Jurkat, Clone E6-1 (cell line): Measurements from ENCODE around the gene CALN1.
A peak's percentile ranks its signal among the peaks of the same experiment; 100 is the strongest.
"Not testable (repeated sequence)": the region's sequence is repeated elsewhere in the genome, so short reads cannot be mapped to it uniquely, and the experiment has no call there.

Source experiments
- DNase-seq: peaks from one replicate; pipeline ENCODE4 v3.0.0-alpha.2; 2011; ENCODE audit warnings: low read depth, low spot score
- H3K4me3 ChIP-seq: 2 replicates; pipeline ENCODE4 v1.5.1; 2011; ENCODE audit warnings: mild to moderate bottlenecking, low read length, control low read depth, moderate library complexity

Gene CALN1

DNA sequence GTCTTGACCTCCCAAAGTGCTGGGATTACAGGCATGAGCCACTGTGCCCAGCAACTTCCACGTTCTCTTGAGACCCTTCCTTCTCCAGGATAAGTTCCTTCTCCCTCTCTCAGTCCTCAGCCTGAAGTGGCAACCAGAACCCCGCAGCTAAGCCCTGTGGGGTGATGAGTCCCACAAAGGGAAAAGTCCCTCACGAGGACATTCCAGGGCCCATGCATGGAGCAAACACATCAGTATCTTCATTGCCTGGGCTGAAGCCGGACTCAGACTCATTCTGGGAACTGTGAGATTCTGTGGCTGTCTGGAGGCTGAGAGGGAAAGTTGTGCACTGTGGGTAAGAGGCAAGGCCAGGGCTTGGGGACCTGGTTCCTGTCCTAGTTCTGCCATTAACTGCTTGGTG lies 657.3 kb downstream of the CALN1 start:
- H3K4me3 ChIP-seq, result no peak overlapping the region
- no peak for DNase-seq

DNA sequence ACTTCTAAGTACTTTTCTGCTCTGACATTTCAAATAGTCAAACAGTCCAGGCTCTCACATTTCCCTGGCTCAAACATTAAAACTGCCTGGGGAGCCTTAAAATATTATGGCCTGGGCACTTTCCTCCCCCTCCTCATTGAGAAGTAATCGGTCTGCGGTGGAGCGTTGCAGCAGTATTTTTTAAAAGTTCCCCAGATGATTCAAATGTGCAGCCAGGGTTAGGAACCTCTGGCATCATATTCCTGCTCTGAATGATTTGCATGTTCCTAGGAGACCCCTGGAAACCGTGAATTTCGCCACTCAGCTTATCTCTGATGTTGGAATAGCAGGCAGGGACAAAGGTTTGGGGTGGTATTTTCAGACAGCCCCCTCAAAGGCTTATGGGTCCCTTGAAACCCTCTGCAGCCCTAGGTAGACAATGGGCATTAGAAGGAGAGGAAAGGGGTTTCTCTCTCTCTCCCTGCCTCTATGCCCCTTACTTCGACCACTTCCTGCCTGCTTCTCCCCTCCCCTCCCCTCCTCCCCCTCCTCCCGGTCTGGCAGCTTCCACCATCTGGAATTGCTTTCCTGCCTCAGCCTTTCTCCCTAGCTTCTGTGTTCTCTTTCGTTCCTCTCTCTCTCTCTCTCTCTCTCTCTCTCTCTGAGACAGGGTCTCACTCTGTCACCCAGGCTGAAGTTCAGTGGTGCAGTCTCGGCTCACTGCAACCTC lies 658.0 kb downstream of the CALN1 start:
- H3K4me3 ChIP-seq, result no peak overlapping the region
- DNase-seq, result no peak

DNA sequence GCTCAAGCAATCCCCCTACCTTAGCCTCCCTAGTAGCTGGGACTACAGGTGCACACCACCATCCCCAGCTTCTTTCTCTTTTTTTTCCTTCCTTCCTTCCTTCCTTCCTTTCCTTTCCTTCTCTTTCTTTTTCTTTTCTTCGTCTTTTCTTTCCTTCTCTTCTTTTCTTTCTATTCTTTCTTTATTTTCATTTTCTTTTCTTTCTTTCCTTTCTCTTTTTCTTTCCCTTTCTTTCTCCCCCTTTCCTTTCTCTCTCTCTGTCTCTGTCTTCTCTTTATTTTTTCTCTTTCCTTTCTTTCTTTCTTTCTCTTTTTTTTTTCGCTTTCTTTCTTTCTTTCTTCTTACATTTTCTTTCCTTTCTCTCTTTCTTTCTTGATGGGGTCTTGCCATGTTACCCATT lies 658.9 kb downstream of the CALN1 start:
- DNase-seq, result no peak
- no peak overlapping the region for H3K4me3 ChIP-seq

DNA sequence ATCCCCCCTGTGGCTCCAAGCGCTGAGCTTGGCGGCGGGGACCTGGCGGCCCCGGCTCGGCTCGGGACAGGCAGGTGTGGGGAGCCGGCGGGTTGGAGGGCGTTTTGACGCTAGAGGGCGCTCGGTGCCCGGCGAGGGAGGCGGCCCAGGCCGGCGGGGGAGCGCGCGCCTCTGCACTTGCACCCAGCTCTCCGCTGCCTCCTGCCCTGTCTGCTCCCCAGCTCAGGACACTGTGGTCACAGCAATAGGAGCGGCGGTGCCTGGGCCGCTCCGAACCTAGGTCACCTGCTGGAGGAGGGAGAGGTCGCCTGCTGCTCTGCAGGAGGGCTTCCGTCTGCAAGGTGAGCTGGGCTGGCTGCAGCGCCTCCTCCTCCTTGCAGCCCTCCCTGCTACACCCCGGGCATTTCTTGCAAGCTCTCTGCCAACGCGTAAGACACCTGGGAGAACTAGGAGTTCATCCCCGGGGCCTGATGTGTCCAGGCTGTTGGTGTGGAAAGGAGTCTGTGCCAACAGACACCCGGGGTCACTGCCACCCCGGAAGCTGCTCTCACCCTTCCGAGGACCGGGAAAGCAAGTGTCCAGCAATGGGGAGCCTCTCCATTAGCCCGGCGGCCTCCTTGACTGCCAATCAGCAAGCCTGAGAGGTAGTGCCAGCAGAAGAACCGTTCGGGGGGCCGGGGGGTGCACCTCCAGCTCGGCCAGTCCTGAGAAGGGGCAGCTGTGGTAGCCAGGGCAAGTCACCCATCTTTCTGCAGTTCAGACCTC lies 659.8 kb downstream of the CALN1 start:
- DNase-seq, result no peak
- H3K4me3 ChIP-seq, result no peak overlapping the region

DNA sequence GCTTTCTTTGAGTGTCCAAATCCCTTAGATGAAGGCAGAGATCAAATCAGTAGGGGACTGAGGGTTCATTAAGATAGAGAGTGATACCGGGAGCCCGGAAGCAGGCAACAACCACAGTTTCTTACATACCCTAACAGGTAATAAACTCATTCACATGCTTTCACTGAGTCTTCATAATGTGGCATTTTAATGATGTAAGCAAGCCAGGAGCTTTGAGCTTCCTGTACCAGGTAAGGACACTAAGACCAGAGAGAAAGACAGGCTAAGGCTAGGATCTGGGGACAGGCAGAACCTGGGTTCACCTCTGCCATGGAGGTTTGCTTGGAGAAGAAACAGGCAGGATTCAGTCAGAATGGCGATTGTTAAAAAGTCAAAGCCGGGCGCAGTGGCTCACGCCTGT lies 661.8 kb downstream of the CALN1 start:
- no peak overlapping the region for H3K4me3 ChIP-seq
- no peak for DNase-seq

DNA sequence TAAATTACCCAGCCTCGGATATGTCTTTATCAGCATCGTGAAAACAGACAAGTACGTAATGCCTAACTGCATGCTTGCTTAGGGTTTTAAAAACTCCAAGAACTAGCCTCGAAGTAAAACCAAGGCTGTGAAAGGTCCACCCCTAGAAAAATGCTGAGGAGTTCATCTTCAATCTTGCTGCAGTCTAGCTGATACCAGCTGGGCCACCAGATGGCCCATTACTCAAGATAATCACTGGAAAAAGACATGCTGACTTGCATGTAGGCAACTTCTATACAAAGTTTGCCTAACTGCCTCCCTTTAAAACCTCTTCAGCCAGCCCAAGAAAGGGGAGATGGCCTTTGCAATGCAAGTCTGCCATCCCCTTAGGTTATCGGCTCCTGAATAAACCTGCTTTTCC lies 666.1 kb downstream of the CALN1 start:
- no peak for DNase-seq
- H3K4me3 ChIP-seq, result no peak overlapping the region

DNA sequence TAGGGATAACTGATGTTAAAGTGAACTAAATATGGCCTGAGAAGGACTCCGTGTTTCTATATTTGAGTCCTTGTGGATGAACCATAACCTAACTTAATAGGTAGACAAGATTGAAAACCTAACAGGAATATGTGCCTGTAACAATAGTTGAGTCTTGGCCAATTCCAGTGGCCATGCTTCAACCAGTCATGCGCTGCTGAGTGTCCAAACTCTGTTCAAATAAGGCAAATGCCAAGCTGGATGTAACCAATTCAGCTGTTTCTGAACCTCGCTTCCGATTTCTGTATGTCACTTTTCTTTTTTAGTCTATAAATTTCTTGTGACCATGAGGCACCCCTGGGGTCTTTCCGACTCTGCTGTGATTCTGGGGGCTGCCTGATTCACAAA lies 672.0 kb downstream of the CALN1 start:
- H3K4me3 ChIP-seq, result no peak overlapping the region
- DNase-seq, result no peak

DNA sequence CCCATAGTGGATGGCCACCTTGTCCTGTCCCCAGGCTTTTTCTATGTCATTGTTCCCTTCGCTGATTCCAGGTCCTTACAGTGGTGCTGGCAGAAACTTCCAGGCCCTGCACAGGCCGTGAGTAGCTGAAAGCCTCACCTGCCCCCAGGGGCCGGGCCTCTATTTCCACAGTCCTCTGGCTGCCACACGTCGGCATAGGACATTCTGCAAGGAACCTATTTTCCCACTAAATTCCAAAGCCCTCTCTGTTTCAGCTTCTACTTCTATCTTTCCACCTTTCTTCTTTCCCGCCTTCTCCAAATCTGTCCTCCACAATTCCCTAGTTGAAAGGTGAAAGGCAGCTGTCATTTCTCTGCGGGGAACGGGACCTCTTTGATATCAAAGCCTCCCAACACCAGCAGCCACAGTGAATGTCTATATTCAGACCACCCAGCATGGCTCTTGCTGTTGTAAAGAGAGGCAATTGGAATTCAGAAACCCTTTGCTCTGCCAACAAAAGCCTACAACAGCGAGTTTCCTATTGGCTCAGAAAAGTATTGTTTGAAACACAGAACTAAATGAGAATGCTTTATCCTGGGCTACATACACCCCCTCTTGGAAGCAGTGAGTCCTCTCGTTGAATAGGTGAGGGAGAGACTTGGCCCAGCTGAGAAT lies 672.5 kb downstream of the CALN1 start:
- H3K4me3 ChIP-seq, result no peak overlapping the region
- no peak for DNase-seq

DNA sequence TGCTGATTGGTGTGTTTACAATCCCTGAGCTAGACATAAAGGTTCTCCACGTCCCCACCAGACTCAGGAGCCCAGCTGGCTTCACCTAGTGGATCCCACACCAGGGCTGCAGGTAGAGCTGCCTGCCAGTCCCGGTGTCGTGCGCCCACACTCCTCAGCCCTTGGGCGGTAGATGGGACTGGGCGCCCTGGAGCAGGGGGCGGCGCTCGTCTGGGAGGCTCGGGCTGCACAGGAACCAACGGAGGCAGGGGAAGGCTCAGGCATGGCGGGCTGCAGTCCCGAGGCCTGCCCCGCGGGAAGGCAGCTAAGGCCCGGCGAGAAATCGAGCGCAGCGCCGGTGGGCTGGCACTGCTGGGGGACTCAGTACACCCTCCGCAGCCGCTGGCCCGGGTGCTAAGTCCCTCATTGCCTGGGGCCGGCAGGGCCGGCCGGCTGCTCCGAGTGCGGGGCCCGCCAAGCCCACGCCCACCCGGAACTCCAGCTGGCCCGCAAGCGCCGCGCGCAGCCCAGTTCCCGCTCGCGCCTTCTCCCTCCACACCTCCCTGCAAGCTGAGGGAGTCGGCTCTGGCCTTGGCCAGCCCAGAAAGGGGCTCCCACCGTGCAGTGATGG lies 674.1 kb downstream of the CALN1 start:
- H3K4me3 ChIP-seq, DNase-seq: not testable (repeated sequence)

DNA sequence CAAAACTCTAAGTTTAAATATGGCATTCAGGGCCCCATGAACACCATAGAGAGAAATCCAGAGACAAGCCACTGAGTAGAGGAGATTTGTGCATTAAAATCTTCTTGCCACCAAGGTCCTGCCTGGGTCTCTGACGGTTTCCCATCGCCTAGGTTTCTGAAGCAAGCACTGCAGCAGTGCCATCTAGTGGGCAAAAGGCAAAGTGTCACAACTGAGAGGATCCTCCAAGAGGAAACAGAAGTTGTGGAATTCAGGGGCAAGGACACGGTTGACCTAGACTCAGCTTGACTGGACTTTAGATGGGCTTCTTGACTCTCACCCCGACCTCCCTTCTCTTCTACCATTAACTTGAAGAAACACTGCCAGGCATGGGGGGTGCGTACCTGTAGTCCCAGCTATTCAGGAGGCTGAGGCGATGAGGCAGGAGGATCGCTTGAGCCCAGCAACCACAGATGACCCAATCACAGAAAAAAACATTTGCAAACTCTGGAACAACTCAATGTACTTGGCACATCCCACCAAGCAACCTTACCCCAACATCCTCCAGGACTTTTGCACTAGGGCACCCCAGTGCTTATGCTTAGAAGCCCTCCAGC lies 676.1 kb downstream of the CALN1 start:
- H3K4me3 ChIP-seq, result no peak overlapping the region
- peak; percentile 45 for DNase-seq

DNA sequence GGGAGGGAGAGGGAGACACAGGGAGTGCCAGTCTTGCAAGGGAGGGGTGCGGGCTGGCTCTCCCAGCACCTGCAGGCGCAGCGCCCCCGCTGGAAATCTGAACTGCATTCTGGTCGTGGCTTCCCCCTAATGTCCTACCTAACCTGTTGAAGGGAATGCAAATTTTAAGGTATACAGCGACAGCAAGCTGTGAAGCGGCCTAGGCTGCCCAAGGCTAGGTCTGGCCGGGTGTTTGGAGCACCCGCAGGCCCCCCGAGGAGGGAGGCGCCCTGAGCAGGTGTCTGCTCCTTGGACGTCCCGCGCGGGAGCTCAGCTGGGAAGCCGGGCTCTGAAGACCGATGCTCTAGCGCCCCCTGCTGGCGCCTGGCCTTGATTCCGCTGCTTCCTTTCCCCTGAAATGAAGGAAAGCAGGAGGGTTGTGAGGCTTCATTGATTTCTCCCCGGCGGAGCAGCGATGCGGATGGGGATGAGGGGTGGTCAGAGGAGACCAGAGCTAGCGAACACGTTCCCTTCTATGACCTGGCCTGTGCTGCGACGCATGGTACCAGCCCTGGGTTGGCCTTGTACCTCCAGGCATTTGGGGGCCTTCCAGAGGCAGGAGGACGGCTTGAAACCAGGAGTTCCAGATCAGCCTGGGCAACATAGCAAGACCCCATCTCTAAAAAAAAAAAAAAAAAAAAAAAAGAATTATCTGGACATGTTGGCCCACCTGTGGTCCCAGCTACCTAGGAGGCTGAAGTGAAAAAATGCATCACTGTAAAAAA lies 678.8 kb downstream of the CALN1 start:
- H3K4me3 ChIP-seq, result no peak overlapping the region
- DNase-seq, result peak; percentile 54

DNA sequence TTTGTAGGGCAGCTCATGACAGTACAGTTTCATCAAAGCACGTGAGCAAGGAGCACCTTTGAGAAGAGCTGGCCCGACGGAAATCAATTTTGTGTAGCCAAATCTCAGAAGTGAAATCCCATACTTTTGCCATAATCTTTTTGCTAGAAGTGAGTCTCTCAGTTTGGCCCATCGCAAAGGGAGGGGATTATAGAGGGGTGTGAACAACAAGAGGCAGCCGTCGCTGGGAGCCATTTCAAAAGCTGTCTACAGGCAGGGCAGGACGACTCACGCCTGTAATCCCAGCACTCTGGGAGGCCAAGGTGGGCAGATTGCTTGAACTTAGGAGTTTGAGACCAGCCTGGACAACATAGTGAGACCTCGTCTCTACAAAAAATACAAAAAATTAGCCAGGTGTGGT lies 680.4 kb downstream of the CALN1 start:
- DNase-seq, result no peak
- H3K4me3 ChIP-seq, result no peak overlapping the region
